Activated CD4-positive, alpha-beta T cell treated with anti-CD3 and anti-CD28 coated beads for 48 hours (primary cell): ENCODE data around the gene C17orf107.

Experiments
- DNase-seq: peaks from one replicate; pipeline ENCODE4 v3.0.0-alpha.2; 2020

Gene C17orf107

DNA sequence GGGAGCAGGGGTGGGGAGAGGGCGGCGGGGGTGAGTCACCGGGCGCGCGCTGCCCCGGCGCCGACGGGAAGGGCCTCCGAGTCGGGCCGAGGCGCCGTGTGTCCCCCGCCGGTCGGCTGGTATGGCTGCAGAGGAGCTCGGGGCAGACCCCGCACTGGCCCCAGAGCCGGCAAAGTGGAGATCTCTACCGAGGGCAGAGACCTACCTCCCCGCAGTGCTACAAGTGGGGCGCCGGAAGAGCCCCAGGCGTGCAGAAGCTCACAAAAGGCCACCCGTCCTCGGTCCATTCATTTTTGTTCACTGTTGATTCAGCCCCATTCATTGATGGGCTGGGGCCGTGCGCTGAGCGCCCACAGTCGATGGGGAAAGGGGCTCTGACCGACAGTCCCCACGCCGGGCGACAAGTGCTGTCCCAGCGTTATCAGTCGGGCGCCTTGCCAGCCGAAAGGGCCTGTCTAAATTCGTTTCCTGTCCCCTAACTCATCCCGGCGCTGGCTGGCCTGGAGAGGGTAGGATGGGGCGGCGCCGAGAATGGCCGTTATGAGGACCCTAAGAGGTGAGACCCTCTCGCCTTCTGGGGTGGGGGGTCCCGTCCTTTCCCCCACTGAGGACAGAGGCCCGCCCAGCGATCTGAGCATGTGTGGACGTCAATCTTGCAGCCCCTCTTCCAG, 50.9 kb downstream of the C17orf107 start:
- peak; percentile 60 for DNase-seq

DNA sequence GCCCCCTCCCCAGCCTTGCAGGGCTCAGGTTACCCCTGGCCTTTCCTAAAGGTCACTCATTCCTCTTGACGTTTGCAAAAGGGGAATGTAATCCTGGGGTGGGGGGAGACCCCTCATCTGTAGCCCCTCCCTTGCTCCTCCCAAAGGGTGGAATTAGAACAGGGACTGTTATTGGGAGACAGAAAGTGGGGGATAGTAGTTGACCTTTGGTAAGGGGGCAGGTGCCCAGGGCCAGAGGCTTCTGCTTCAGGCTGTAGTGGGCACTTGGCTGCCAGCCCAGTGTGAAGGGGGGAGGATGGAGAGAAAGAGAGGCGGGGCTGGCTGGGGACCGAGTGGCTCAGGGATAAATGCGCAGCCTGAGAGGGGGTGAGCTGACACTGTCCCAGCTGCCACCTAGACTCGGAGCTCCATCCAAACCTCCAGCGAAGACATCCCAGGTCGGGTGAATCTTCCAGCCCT, 51.4 kb downstream of the C17orf107 start, which contains the start of gene ENO3:
ENO3 (plus strand) TSS at position 374 of the 459 bp plus-strand sequence. CDS start 711 bp downstream, outside the sequence.
- DNase-seq = no peak

DNA sequence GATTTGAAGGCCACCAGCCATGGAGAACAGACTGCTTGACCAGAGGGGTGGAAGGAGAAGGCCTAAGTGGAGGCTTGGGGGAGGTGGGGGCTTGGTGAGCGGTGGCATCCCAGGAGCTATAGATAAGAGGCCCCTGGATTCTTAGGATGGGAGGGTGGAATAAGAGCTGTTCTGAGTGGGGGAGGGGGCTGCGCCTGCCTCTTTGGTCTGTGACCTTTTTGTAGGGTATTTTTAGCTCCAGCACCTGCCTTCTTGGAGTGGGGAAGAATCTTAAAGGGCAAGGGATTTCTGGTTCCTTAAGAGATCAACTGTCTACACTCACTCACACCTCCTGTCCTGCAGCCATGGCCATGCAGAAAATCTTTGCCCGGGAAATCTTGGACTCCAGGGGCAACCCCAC, 52.1 kb downstream of the C17orf107 start:
- no peak for DNase-seq
